WTC11 (cell line): ENCODE measurements around the gene TAS1R1. TPM values are rescaled to one million over a fixed set of nuclear protein-coding genes. Genes with fewer than 3 reads are reported as not detected.
A peak's percentile ranks its signal among the peaks of the same experiment; 100 is the strongest.

ENCODE experiments used
- ATAC-seq: fragments of 200-7000 bp; cut with Tn5 transposase; 2 replicates; pipeline ENCODE4 v1.10.0; 2021; ENCODE audit warnings: mild to moderate bottlenecking, moderate library complexity
- CTCF ChIA-PET: fragments of 300-600 bp; sonication (Branson Sonifier 250); formaldehyde crosslinking; loops from one replicate; lab custom pipeline; 2021; ENCODE audit warnings: antibody characterized with exemption; lab: Charles Lee
- POLR2A ChIA-PET: fragments of 350-600 bp; sonication (Branson Sonifier 250); formaldehyde crosslinking; loops from one replicate; lab custom pipeline; 2021; ENCODE audit warnings: antibody characterized with exemption; lab: Charles Lee
- DNase-seq: peaks from one replicate; pipeline ENCODE4 v3.0.0; 2021; ENCODE audit warnings: low spot score
- H3K27ac Mint-ChIP-seq: 2 replicates; pipeline ENCODE4 v1.8.0; 2021; ENCODE audit warnings: mixed read lengths
- H3K27me3 Mint-ChIP-seq: 2 replicates; pipeline ENCODE4 v1.8.0; 2021; ENCODE audit warnings: low read depth, mild to moderate bottlenecking, moderate library complexity, mixed read lengths
- H3K36me3 Mint-ChIP-seq: 2 replicates; pipeline ENCODE4 v1.8.0; 2021; ENCODE audit warnings: mixed read lengths
- H3K4me1 Mint-ChIP-seq: 2 replicates; pipeline ENCODE4 v1.8.0; 2022; ENCODE audit warnings: mixed read lengths
- H3K4me3 Mint-ChIP-seq: 2 replicates; pipeline ENCODE4 v1.8.0; 2021; ENCODE audit warnings: mild to moderate bottlenecking, moderate library complexity, mixed read lengths
- H3K9me3 Mint-ChIP-seq: 2 replicates; pipeline ENCODE4 v1.8.0; 2021; ENCODE audit warnings: mixed read lengths
- CREM ChIP-seq: sonication (generic); formaldehyde crosslinking; IDR thresholded peaks from 2 replicates; pipeline ENCODE4 v1.8.1; 2022; ENCODE audit warnings: mild to moderate bottlenecking, missing genetic modification reagents, moderate library complexity
- ELF4 ChIP-seq: sonication (generic); formaldehyde crosslinking; IDR thresholded peaks from 2 replicates; pipeline ENCODE4 v1.8.1; 2022; ENCODE audit warnings: low read depth, mild to moderate bottlenecking, moderate library complexity, missing genetic modification reagents
- FOXJ3 ChIP-seq: sonication (generic); formaldehyde crosslinking; IDR thresholded peaks from 2 replicates; pipeline ENCODE4 v1.9.0; 2021; ENCODE audit warnings: missing genetic modification reagents, mild to moderate bottlenecking, borderline replicate concordance
- GABPB1 ChIP-seq: sonication (generic); formaldehyde crosslinking; IDR thresholded peaks from 2 replicates; pipeline ENCODE4 v1.8.1; 2023; ENCODE audit warnings: mild to moderate bottlenecking, missing genetic modification reagents
- GTF2I ChIP-seq: fragments of 250-450 bp; sonication (Bioruptor Pico); conservative IDR thresholded peaks from 2 replicates; pipeline ENCODE4 v1.4.0; 2021; ENCODE audit warnings: mild to moderate bottlenecking
- IRF2 ChIP-seq: sonication (generic); formaldehyde crosslinking; IDR thresholded peaks from 2 replicates; pipeline ENCODE4 v1.8.0; 2022; ENCODE audit warnings: low read depth, missing genetic modification reagents, borderline replicate concordance
- JUN ChIP-seq: sonication (generic); formaldehyde crosslinking; IDR thresholded peaks from 2 replicates; pipeline ENCODE4 v1.8.0; 2023; ENCODE audit warnings: mild to moderate bottlenecking, missing genetic modification reagents
- NR2C2 ChIP-seq: sonication (generic); formaldehyde crosslinking; IDR thresholded peaks from 2 replicates; pipeline ENCODE4 v1.8.0; 2022; ENCODE audit warnings: mild to moderate bottlenecking, missing genetic modification reagents
- OVOL2 ChIP-seq: fragments of 250-450 bp; sonication (Bioruptor Pico); IDR thresholded peaks from 2 replicates; pipeline ENCODE4 v1.9.0; 2021; ENCODE audit warnings: mild to moderate bottlenecking, borderline replicate concordance
- RELA ChIP-seq: sonication (generic); formaldehyde crosslinking; IDR thresholded peaks from 2 replicates; pipeline ENCODE4 v1.8.1; 2022; ENCODE audit warnings: missing genetic modification reagents, mild to moderate bottlenecking, borderline replicate concordance
- total RNA-seq: library from RNA; stranded (reverse); gene quantifications from 3 replicates; pipeline ENCODE4 v1.2.3, GENCODE V29; 2021
- TF ChIP-seq, protein P1 (sequence below): sonication (generic); formaldehyde crosslinking; IDR thresholded peaks from 2 replicates; pipeline ENCODE4 v1.8.0; 2022; ENCODE audit warnings: mild to moderate bottlenecking, missing genetic modification reagents
- TF ChIP-seq, protein P2 (sequence below): sonication (generic); formaldehyde crosslinking; IDR thresholded peaks from 2 replicates; pipeline ENCODE4 v1.8.0; 2022; ENCODE audit warnings: mild to moderate bottlenecking, missing genetic modification reagents
- TF ChIP-seq, protein P3 (sequence below): sonication (generic); formaldehyde crosslinking; IDR thresholded peaks from 2 replicates; pipeline ENCODE4 v1.8.1; 2022; ENCODE audit warnings: mild to moderate bottlenecking, missing genetic modification reagents, moderate library complexity, borderline replicate concordance
- TF ChIP-seq, protein P4 (sequence below): fragments of 250-450 bp; sonication (Bioruptor Pico); IDR thresholded peaks from 2 replicates; pipeline ENCODE4 v1.9.0; 2021; ENCODE audit warnings: mild to moderate bottlenecking
- TF ChIP-seq, protein P5 (sequence below): sonication (generic); formaldehyde crosslinking; IDR thresholded peaks from 2 replicates; pipeline ENCODE4 v1.8.1; 2023; ENCODE audit warnings: mild to moderate bottlenecking, moderate library complexity, missing genetic modification reagents

Gene TAS1R1
- total RNA-seq, 1 experiment from 2014 or later, result 0.11 TPM

DNA sequence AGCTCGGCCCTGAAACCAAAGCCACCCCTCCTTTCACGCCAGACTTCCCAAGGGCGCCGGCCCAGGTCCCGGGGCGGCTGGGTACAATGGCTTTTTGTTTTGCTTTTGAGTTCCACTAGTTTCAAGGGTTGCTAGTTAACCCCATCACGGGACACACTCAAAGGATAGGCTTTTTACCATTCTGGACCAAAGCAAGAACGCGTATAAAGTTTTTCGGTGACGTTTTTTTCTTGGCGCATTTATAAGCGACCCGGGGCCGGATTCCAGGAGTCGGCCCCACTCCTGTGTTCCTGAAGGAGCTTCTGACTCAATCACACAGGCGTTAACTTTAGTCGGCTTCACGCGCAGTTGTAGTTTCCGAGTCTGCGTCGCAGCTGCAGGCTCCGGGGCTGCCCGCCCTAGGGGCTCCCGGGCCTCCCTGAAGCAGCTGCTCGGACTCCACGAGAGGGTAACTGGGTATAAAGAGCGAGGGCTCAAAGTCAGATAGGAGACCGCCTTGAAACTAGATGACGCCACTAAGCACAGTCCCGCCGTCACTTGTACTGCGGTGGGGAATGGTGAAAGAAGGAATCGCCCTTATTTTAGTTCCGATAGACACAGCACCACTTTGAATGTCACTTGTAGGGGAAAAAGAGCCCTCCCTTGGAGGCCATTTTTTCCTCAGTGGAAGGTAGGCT is 48.3 kb downstream of the TAS1R1 start:
- POLR2A ChIA-PET, result interaction anchor here (1.0 to 1.8 kb wide), 5 partner anchors 9 to 43 kb away, joined by 3 to 8 read pairs (median 5); partner anchors contain the start of genes THAP3 and ZBTB48
- no peaks in the 10 kb centered on the region for H3K9me3 Mint-ChIP-seq
- TF ChIP-seq, protein P1, sequence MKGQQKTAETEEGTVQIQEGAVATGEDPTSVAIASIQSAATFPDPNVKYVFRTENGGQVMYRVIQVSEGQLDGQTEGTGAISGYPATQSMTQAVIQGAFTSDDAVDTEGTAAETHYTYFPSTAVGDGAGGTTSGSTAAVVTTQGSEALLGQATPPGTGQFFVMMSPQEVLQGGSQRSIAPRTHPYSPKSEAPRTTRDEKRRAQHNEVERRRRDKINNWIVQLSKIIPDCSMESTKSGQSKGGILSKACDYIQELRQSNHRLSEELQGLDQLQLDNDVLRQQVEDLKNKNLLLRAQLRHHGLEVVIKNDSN (CRISPR knock-in tag), result peak; percentile 28; the same call in 1 of the 2 replicates
- TF ChIP-seq CREM (CRISPR knock-in tag) (0 out of 2 replicates have a peak, but pooled peaks have one; percentile 23), RELA (CRISPR knock-in tag) (no peak)
- H3K27ac Mint-ChIP-seq, result peak overlapping the region; percentile 97
- peak overlapping the region; percentile 80 for H3K4me3 Mint-ChIP-seq
- CTCF ChIA-PET, result interaction anchor here (0.6 to 2.3 kb wide), 15 partner anchors 10 to 474 kb away, joined by 3 to 10 read pairs (median 4); partner anchors contain the start of genes ACOT7, NOL9, PHF13 and TAS1R1
- DNase-seq (no peak), ATAC-seq (peak; percentile 10)
- no peaks in the 10 kb centered on the region; the same call in 1 of the 2 replicates for H3K27me3 Mint-ChIP-seq
- H3K36me3 Mint-ChIP-seq, result no peaks in the 10 kb centered on the region
- peaks cover 23% of the 10 kb centered on the region for H3K4me1 Mint-ChIP-seq

DNA sequence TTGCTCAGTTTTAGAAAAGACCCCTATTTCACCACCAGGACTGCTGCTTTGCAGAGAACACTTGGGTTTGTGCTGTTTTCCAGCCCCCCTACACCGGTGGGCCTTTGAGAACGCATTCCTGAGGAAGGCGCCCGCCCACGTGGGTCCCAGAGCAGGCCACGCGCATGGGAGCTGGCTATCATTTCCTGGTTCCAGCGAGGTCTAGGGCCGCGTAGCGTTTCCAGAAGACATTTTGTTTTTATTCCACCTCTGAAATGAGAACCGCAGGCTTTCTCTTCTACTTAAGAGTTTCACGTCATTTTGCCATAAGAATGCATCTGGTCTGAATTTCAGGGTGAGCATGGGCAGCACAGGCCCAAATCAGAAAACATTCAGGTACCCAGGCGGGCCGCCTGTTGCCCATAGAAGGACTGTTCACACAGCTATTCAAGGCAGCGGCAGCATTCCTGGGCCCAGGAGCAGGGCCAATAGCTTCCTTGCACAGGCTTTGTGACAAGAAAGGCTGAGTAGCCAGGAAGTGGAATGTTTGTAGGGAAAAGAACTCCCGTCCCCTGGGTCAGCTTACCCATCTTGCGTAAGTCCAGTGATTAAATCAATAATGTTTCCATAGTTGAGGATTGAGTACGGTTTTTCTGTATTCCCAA is 48.9 kb downstream of the TAS1R1 start:
- no peaks in the 10 kb centered on the region for H3K9me3 Mint-ChIP-seq
- H3K4me3 Mint-ChIP-seq, result peak overlapping the region; percentile 80
- TF ChIP-seq NR2C2 (CRISPR knock-in tag), result no peak
- TF ChIP-seq FOXJ3 (CRISPR knock-in tag), result no peak
- TF ChIP-seq, protein P2, sequence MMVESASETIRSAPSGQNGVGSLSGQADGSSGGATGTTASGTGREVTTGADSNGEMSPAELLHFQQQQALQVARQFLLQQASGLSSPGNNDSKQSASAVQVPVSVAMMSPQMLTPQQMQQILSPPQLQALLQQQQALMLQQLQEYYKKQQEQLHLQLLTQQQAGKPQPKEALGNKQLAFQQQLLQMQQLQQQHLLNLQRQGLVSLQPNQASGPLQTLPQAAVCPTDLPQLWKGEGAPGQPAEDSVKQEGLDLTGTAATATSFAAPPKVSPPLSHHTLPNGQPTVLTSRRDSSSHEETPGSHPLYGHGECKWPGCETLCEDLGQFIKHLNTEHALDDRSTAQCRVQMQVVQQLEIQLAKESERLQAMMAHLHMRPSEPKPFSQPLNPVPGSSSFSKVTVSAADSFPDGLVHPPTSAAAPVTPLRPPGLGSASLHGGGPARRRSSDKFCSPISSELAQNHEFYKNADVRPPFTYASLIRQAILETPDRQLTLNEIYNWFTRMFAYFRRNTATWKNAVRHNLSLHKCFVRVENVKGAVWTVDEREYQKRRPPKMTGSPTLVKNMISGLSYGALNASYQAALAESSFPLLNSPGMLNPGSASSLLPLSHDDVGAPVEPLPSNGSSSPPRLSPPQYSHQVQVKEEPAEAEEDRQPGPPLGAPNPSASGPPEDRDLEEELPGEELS (CRISPR knock-in tag), result no peak
- no peak for TF ChIP-seq IRF2
- TF ChIP-seq, protein P3, sequence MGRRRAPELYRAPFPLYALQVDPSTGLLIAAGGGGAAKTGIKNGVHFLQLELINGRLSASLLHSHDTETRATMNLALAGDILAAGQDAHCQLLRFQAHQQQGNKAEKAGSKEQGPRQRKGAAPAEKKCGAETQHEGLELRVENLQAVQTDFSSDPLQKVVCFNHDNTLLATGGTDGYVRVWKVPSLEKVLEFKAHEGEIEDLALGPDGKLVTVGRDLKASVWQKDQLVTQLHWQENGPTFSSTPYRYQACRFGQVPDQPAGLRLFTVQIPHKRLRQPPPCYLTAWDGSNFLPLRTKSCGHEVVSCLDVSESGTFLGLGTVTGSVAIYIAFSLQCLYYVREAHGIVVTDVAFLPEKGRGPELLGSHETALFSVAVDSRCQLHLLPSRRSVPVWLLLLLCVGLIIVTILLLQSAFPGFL (CRISPR knock-in tag), result no peak
- no peak for TF ChIP-seq JUN
- TF ChIP-seq GTF2I (CRISPR knock-in tag), result no peak
- TF ChIP-seq GABPB1 (CRISPR knock-in tag), result peak; percentile 38; the same call in 1 of the 2 replicates
- ATAC-seq, result peak; percentile 60
- peak overlapping the region; percentile 97 for H3K27ac Mint-ChIP-seq
- ChIA-PET CTCF (interaction anchor here (0.6 to 2.3 kb wide), 11 partner anchors 12 to 473 kb away, joined by 3 to 10 read pairs (median 4); partner anchors contain the start of genes ACOT7, NOL9 and TAS1R1), POLR2A (interaction anchor here (1.0 to 1.8 kb wide), 5 partner anchors 8 to 24 kb away, joined by 3 to 8 read pairs (median 5); partner anchors contain the start of genes THAP3 and ZBTB48)
- peak; percentile 75 for DNase-seq
- no peaks in the 10 kb centered on the region; the same call in 1 of the 2 replicates for H3K27me3 Mint-ChIP-seq
- no peaks in the 10 kb centered on the region for H3K36me3 Mint-ChIP-seq
- peaks cover 23% of the 10 kb centered on the region for H3K4me1 Mint-ChIP-seq

DNA sequence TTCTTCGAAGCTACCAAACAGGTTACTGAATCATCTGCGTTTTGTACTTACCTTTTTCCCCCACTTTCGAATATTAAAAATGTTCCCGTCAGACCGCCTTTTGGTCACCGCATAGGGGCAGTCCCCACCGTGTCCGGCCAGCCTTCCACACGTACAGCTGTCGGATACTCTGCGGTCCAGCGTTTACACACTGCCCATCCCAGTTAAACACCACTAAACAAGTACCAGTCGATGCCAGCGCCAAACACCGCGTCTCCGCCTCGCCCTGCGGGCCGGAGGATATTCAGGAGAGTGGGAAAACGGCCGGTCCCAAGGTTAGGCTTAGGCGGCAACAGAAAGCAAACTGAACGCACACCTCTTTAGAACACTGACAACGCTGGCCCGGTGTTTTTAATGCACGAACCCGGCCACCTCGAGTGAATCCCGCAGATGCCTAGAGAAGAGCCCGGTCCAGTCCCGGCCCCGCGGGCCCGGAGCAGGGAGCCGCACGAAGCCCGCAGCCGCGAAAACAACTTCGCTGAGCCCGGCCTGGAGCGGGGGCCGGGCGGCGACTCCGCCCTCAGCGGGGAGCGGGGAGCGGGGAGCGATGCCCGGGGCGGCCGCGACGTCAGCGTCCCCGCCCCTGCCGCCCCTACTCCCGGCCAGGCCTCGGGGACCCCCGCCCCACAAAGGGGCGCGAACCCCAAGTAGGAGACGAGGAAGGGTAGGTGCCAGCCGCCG is 57.7 kb downstream of the TAS1R1 start:
- Mint-ChIP-seq H3K36me3 (peaks cover 11% of the 10 kb centered on the region), H3K4me1 (peaks cover 22% of the 10 kb centered on the region), H3K4me3 (peak overlapping the region; percentile 82), H3K9me3 (no peaks in the 10 kb centered on the region), H3K27me3 (peaks cover 13% of the 10 kb centered on the region), H3K27ac (peak overlapping the region; percentile 83)
- ATAC-seq (peak; percentile 14), DNase-seq (peak; percentile 50)
- POLR2A ChIA-PET, result interaction anchor here (1.3 kb wide), 1 partner anchor 9 kb away, joined by 8 read pairs; no protein-coding TSS in a partner anchor
- CTCF ChIA-PET, result interaction anchor here (0.5 to 1.0 kb wide), 4 partner anchors 10 to 90 kb away, joined by 3 to 6 read pairs (median 4); partner anchors contain the start of genes KLHL21 and ZBTB48
- TF ChIP-seq ELF4 (no peak), OVOL2 (CRISPR knock-in tag) (no peak)
- TF ChIP-seq, protein P4, sequence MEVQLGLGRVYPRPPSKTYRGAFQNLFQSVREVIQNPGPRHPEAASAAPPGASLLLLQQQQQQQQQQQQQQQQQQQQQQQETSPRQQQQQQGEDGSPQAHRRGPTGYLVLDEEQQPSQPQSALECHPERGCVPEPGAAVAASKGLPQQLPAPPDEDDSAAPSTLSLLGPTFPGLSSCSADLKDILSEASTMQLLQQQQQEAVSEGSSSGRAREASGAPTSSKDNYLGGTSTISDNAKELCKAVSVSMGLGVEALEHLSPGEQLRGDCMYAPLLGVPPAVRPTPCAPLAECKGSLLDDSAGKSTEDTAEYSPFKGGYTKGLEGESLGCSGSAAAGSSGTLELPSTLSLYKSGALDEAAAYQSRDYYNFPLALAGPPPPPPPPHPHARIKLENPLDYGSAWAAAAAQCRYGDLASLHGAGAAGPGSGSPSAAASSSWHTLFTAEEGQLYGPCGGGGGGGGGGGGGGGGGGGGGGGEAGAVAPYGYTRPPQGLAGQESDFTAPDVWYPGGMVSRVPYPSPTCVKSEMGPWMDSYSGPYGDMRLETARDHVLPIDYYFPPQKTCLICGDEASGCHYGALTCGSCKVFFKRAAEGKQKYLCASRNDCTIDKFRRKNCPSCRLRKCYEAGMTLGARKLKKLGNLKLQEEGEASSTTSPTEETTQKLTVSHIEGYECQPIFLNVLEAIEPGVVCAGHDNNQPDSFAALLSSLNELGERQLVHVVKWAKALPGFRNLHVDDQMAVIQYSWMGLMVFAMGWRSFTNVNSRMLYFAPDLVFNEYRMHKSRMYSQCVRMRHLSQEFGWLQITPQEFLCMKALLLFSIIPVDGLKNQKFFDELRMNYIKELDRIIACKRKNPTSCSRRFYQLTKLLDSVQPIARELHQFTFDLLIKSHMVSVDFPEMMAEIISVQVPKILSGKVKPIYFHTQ, result no peak
- TF ChIP-seq, protein P5, sequence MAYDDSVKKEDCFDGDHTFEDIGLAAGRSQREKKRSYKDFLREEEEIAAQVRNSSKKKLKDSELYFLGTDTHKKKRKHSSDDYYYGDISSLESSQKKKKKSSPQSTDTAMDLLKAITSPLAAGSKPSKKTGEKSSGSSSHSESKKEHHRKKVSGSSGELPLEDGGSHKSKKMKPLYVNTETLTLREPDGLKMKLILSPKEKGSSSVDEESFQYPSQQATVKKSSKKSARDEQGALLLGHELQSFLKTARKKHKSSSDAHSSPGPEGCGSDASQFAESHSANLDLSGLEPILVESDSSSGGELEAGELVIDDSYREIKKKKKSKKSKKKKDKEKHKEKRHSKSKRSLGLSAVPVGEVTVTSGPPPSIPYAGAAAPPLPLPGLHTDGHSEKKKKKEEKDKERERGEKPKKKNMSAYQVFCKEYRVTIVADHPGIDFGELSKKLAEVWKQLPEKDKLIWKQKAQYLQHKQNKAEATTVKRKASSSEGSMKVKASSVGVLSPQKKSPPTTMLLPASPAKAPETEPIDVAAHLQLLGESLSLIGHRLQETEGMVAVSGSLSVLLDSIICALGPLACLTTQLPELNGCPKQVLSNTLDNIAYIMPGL, result 0 out of 2 replicates have a peak, but pooled peaks have one; percentile 15
